ENCODE results near the gene MLST8. TPM values are rescaled to one million over a fixed set of nuclear protein-coding genes. Genes with fewer than 3 reads are reported as not detected.

Gene MLST8
- total RNA-seq, 1 experiment from 2014 or later: 53.1 TPM

- Histone ChIP-seq H3K27me3 (replicated peaks; ENCODE audit: control insufficient read depth, insufficient read depth, low read length) (no peaks in the 10 kb centered on the region), H3K4me3 (ENCODE audit: low read depth, low read length) (no peak overlapping the region), H3K4me1 (no peaks in the 10 kb centered on the region), H3K36me3 (ENCODE audit: control insufficient read depth, insufficient read depth, low read length) (no peaks in the 10 kb centered on the region; the same call in 1 of the 2 replicates), H3K9me3 (no peaks in the 10 kb centered on the region)
- H3K27ac Mint-ChIP-seq (ENCODE audit: unreplicated experiment): no peak overlapping the region
- DNase-seq: no peak
- ChIA-PET CTCF (no interaction called here), POLR2A (no interaction called here)
- no peaks in the 10 kb centered on the region for H3K4me1 Mint-ChIP-seq (ENCODE audit: low read depth, unreplicated experiment)
- TF ChIP-seq, protein P1, sequence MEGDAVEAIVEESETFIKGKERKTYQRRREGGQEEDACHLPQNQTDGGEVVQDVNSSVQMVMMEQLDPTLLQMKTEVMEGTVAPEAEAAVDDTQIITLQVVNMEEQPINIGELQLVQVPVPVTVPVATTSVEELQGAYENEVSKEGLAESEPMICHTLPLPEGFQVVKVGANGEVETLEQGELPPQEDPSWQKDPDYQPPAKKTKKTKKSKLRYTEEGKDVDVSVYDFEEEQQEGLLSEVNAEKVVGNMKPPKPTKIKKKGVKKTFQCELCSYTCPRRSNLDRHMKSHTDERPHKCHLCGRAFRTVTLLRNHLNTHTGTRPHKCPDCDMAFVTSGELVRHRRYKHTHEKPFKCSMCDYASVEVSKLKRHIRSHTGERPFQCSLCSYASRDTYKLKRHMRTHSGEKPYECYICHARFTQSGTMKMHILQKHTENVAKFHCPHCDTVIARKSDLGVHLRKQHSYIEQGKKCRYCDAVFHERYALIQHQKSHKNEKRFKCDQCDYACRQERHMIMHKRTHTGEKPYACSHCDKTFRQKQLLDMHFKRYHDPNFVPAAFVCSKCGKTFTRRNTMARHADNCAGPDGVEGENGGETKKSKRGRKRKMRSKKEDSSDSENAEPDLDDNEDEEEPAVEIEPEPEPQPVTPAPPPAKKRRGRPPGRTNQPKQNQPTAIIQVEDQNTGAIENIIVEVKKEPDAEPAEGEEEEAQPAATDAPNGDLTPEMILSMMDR (IDR thresholded peaks at IDR 0.05; ENCODE audit: insufficient read depth in 1 of 2, low read depth in 1 of 2, low read length in 1 of 2, severe bottlenecking in 1 of 2, unreplicated experiment in 1 of 2): no peak
- H3K36me3 Mint-ChIP-seq (ENCODE audit: insufficient read depth, unreplicated experiment): peaks cover 10% of the 10 kb centered on the region
- BruUV-seq (replicated peaks): no TSS peak
- no peaks in the 10 kb centered on the region for H3K9me3 Mint-ChIP-seq (ENCODE audit: unreplicated experiment)
- no peak overlapping the region for H3K4me3 Mint-ChIP-seq (ENCODE audit: unreplicated experiment)
- intact Hi-C loops (cut with micrococcal nuclease; ENCODE audit: unreplicated experiment): no loop called here
- no peaks in the 10 kb centered on the region for H3K27me3 Mint-ChIP-seq (ENCODE audit: insufficient read depth, unreplicated experiment)
Observed at GRCh38 chr16:2230376-2230775, 25.1 kb downstream of the MLST8 start.

GRCh38 chr16:2231016-2231931 lies 26.0 kb downstream of the MLST8 start:
- intact Hi-C loops (cut with micrococcal nuclease; ENCODE audit: unreplicated experiment): no loop called here
- Mint-ChIP-seq H3K9me3 (ENCODE audit: unreplicated experiment) (no peaks in the 10 kb centered on the region), H3K4me1 (ENCODE audit: low read depth, unreplicated experiment) (no peaks in the 10 kb centered on the region), H3K4me3 (ENCODE audit: unreplicated experiment) (no peak overlapping the region), H3K36me3 (ENCODE audit: insufficient read depth, unreplicated experiment) (peaks cover 19% of the 10 kb centered on the region), H3K27me3 (ENCODE audit: insufficient read depth, unreplicated experiment) (no peaks in the 10 kb centered on the region), H3K27ac (ENCODE audit: unreplicated experiment) (no peak overlapping the region)
- no TSS peak for BruUV-seq (replicated peaks)
- no peaks in the 10 kb centered on the region for H3K27me3 ChIP-seq (replicated peaks; ENCODE audit: control insufficient read depth, insufficient read depth, low read length)
- H3K4me1 ChIP-seq: peaks cover under 1% of the 10 kb centered on the region; the same call in 1 of the 2 replicates
- no peak for DNase-seq
- ChIA-PET POLR2A (no interaction called here), CTCF (no interaction called here)
- H3K36me3 ChIP-seq (ENCODE audit: control insufficient read depth, insufficient read depth, low read length): no peaks in the 10 kb centered on the region; the same call in 1 of the 2 replicates
- no peak overlapping the region for H3K4me3 ChIP-seq (ENCODE audit: low read depth, low read length)
- H3K9me3 ChIP-seq: no peaks in the 10 kb centered on the region
- TF ChIP-seq, protein P1 (IDR thresholded peaks at IDR 0.05; ENCODE audit: insufficient read depth in 1 of 2, low read depth in 1 of 2, low read length in 1 of 2, severe bottlenecking in 1 of 2, unreplicated experiment in 1 of 2): no peak

GRCh38 chr16:2232094-2232990 lies 27.1 kb downstream of the MLST8 start:
- peaks cover 30% of the 10 kb centered on the region for H3K36me3 Mint-ChIP-seq (ENCODE audit: insufficient read depth, unreplicated experiment)

More at GRCh38 chr16:2232094-2232990, 27.1 kb downstream of the MLST8 start:
- no peak overlapping the region for H3K4me3 Mint-ChIP-seq (ENCODE audit: unreplicated experiment)
- no TSS peak for BruUV-seq (replicated peaks)
- ChIA-PET CTCF (no interaction called here), POLR2A (no interaction called here)
- Histone ChIP-seq H3K9me3 (no peaks in the 10 kb centered on the region), H3K4me1 (peaks cover 8% of the 10 kb centered on the region; the same call in 1 of the 2 replicates), H3K4me3 (ENCODE audit: low read depth, low read length) (no peak overlapping the region), H3K36me3 (ENCODE audit: control insufficient read depth, insufficient read depth, low read length) (no peaks in the 10 kb centered on the region; the same call in 1 of the 2 replicates), H3K27me3 (replicated peaks; ENCODE audit: control insufficient read depth, insufficient read depth, low read length) (no peaks in the 10 kb centered on the region)
- intact Hi-C loops (cut with micrococcal nuclease; ENCODE audit: unreplicated experiment): no loop called here
- TF ChIP-seq, protein P1 (IDR thresholded peaks at IDR 0.05; ENCODE audit: insufficient read depth in 1 of 2, low read depth in 1 of 2, low read length in 1 of 2, severe bottlenecking in 1 of 2, unreplicated experiment in 1 of 2): no peak
- no peak for DNase-seq
- no peaks in the 10 kb centered on the region for H3K4me1 Mint-ChIP-seq (ENCODE audit: low read depth, unreplicated experiment)
- H3K27ac Mint-ChIP-seq (ENCODE audit: unreplicated experiment): no peak overlapping the region
- no peaks in the 10 kb centered on the region for H3K9me3 Mint-ChIP-seq (ENCODE audit: unreplicated experiment)
- H3K27me3 Mint-ChIP-seq (ENCODE audit: insufficient read depth, unreplicated experiment): no peaks in the 10 kb centered on the region

Measured in Caco-2 (cell line).